Measurements from ENCODE around the gene MYLIP.
A peak's percentile ranks its signal among the peaks of the same experiment; 100 is the strongest.
"Not testable (repeated sequence)": the region's sequence is repeated elsewhere in the genome, so short reads cannot be mapped to it uniquely, and the experiment has no call there.

Gene MYLIP

GRCh38 chr6:16176600-16176999, 47.7 kb downstream of the MYLIP start:
- not testable (repeated sequence) for DNase-seq

- DNase-seq, result no peak
Measured at GRCh38 chr6:16177881-16178280, 49.0 kb downstream of the MYLIP start.

- DNase-seq, result no peak
Measured at GRCh38 chr6:16178351-16178750, 49.5 kb downstream of the MYLIP start.

- no peak for DNase-seq
Measured at GRCh38 chr6:16179063-16179462, 50.2 kb downstream of the MYLIP start.

- peak; percentile 37 for DNase-seq
Measured at GRCh38 chr6:16179970-16180431, 51.1 kb downstream of the MYLIP start.

GRCh38 chr6:16180696-16181438, 52.0 kb downstream of the MYLIP start:
- no peak for DNase-seq

- DNase-seq, result no peak
Measured at GRCh38 chr6:16181439-16182297, 52.8 kb downstream of the MYLIP start.

GRCh38 chr6:16183187-16183664, 54.3 kb downstream of the MYLIP start:
- no peak for DNase-seq

- no peak for DNase-seq
Measured at GRCh38 chr6:16184129-16184528, 55.2 kb downstream of the MYLIP start.

GRCh38 chr6:16184551-16184950, 55.7 kb downstream of the MYLIP start:
- no peak for DNase-seq

- DNase-seq, result no peak
Measured at GRCh38 chr6:16187176-16187575, 58.3 kb downstream of the MYLIP start.

- DNase-seq, result no peak
Measured at GRCh38 chr6:16190214-16190613, 61.3 kb downstream of the MYLIP start.

GRCh38 chr6:16196260-16196983, 67.5 kb downstream of the MYLIP start:
- no peak for DNase-seq

- DNase-seq, result no peak
Measured at GRCh38 chr6:16196984-16197546, 68.2 kb downstream of the MYLIP start.
